ENCODE results near the gene DARS2. TPM values are rescaled to one million over a fixed set of nuclear protein-coding genes. Genes with fewer than 3 reads are reported as not detected.
A peak's percentile ranks its signal among the peaks of the same experiment; 100 is the strongest.

DARS2 gene
- total and polyA plus RNA-seq, 3 donors from 2014 or later: 12.7 to 21.4 (median 16.8) TPM

DNA sequence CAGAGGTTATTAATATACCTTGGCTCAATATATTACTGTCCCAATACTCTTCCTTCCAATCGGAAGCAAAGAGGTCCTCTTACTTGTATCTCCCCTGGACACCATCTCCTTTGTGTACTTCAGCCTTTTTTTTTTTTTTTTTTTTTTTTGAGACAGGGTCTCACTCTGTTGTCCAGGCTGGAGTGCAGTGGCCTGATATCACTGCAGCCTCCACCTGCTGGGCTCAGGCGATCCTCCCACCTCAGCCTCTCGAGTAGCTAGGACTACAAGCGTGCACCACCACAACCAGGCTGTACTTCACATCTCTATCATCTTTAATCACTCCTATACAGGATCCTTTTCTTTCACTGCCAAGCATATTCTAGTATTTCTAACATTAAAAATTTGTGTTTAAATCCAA, 2.8 kb upstream of the DARS2 start:
- intact Hi-C loops (cut with DNase I; ENCODE audit: low total_unique reads): loop anchor here (10.0 kb wide), 1 partner anchor 397 kb away; no protein-coding TSS in a partner anchor
- Histone ChIP-seq H3K4me1 (peaks cover 4% of the 10 kb centered on the region), H3K9me3 (no peaks in the 10 kb centered on the region), H3K27ac (no peak overlapping the region), H3K4me3 (no peak overlapping the region), H3K27me3 (no peaks in the 10 kb centered on the region), H3K36me3 (ENCODE audit: low read depth, missing control alignments) (no peaks in the 10 kb centered on the region)
- no peak for DNase-seq
- TF ChIP-seq POLR2A (IDR thresholded peaks at IDR 0.05): no peak
- TF ChIP-seq, protein P1, sequence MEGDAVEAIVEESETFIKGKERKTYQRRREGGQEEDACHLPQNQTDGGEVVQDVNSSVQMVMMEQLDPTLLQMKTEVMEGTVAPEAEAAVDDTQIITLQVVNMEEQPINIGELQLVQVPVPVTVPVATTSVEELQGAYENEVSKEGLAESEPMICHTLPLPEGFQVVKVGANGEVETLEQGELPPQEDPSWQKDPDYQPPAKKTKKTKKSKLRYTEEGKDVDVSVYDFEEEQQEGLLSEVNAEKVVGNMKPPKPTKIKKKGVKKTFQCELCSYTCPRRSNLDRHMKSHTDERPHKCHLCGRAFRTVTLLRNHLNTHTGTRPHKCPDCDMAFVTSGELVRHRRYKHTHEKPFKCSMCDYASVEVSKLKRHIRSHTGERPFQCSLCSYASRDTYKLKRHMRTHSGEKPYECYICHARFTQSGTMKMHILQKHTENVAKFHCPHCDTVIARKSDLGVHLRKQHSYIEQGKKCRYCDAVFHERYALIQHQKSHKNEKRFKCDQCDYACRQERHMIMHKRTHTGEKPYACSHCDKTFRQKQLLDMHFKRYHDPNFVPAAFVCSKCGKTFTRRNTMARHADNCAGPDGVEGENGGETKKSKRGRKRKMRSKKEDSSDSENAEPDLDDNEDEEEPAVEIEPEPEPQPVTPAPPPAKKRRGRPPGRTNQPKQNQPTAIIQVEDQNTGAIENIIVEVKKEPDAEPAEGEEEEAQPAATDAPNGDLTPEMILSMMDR (IDR thresholded peaks at IDR 0.05): no peak
- whole genome bisulfite sequencing, 2 donors: 91 to 93% methylated on average over 4 of the region's 4 CpGs

GRCh38 chr1:173823781-173824314, 625 bp upstream of the DARS2 start:
- Histone ChIP-seq H3K27me3 (no peaks in the 10 kb centered on the region), H3K4me1 (peaks cover 4% of the 10 kb centered on the region), H3K36me3 (ENCODE audit: low read depth, missing control alignments) (no peaks in the 10 kb centered on the region), H3K9me3 (no peaks in the 10 kb centered on the region), H3K4me3 (peak overlapping the region; percentile 68 to 78), H3K27ac (peak overlapping the region; percentile 85 to 94)
- no peak for DNase-seq
- intact Hi-C loops (cut with DNase I; ENCODE audit: low total_unique reads): loop anchor here (10.0 kb wide), 1 partner anchor 399 kb away; no protein-coding TSS in a partner anchor
- TF ChIP-seq, protein P1 (IDR thresholded peaks at IDR 0.05): no peak
- no peak for TF ChIP-seq POLR2A (IDR thresholded peaks at IDR 0.05)
- 1% methylated on average over 22 to 25 of the region's 25 CpGs for WGBS, 2 donors

DNA sequence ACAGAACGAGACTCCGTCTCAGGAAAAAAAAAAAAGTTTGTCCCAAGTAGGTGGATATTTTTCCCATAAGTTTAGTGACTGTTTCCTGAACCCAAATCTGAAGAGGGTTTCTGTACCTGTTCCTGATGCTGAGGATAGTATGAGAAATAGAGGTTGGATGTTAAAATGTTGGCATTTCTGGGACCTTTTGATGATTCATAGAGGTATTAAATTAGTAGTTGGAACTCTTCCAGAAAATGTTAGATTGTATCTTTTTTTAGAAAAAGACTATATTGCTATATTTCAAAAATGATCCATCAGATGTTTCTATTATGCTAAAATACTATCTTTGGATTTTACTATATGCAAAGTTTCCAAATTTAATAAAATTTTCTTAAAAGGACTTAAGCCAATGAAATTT, 3.1 kb downstream of the DARS2 start:
- DNase-seq: no peak
- Histone ChIP-seq H3K9me3 (no peaks in the 10 kb centered on the region), H3K4me3 (no peak overlapping the region), H3K4me1 (peaks cover 4% of the 10 kb centered on the region), H3K27me3 (no peaks in the 10 kb centered on the region), H3K27ac (no peak overlapping the region), H3K36me3 (ENCODE audit: low read depth, missing control alignments) (no peaks in the 10 kb centered on the region)
- intact Hi-C loops (cut with DNase I; ENCODE audit: low total_unique reads): loop anchor here (10.0 kb wide), 1 partner anchor 403 kb away; no protein-coding TSS in a partner anchor
- 96 to 100% methylated on average over 2 of the region's 2 CpGs for WGBS, 2 donors
- TF ChIP-seq, protein P1 (IDR thresholded peaks at IDR 0.05): no peak
- no peak for TF ChIP-seq POLR2A (IDR thresholded peaks at IDR 0.05)

DNA sequence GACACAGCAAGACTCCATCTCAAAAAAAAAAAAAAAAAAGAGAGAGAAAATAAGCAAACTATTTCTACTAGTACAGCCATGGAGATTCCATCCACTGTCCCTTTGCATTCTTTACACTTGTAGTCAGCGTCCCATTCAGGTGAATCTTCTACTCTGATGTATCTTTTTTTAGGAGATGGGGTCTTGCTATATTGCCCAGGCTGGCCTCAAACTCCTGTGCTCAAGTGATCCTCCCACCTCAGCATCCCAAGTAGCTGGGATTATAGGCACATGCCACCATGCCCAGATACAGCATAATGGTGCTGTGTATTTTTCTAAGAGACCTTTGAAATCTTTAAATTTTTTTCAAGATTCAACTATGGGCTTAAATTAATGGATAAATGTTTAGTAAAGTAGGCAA, 8.3 kb downstream of the DARS2 start:
- WGBS, 2 donors: 96 to 100% methylated on average over 1 of the region's 1 CpG
- Histone ChIP-seq H3K36me3 (ENCODE audit: low read depth, missing control alignments) (no peaks in the 10 kb centered on the region), H3K4me3 (no peak overlapping the region), H3K9me3 (no peaks in the 10 kb centered on the region), H3K27ac (no peak overlapping the region), H3K4me1 (no peaks in the 10 kb centered on the region), H3K27me3 (no peaks in the 10 kb centered on the region)
- intact Hi-C loops (cut with DNase I; ENCODE audit: low total_unique reads): no loop called here
- no peak for DNase-seq
- TF ChIP-seq, protein P1 (IDR thresholded peaks at IDR 0.05): no peak
- TF ChIP-seq POLR2A (IDR thresholded peaks at IDR 0.05): no peak

DNA sequence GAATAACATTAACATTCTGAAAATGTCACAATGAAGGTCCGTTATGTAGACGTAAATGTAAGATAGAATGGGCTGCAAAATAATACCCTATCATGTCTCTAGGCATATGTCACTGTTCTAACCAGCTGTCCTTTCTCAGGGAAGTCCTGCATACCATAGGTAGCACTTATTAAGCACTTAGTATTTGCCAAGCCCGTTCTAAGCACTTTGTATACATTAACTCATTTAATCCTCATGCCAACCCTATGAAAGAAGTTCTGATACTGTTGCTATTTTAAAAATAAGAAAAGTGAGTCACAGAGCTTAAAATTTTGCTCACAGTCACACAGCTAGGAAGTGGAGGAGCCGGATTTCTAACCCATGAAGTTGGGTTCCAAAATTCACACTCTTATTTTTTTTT, 27.6 kb downstream of the DARS2 start:
- Histone ChIP-seq H3K36me3 (ENCODE audit: low read depth, missing control alignments) (no peaks in the 10 kb centered on the region), H3K9me3 (no peaks in the 10 kb centered on the region), H3K4me3 (no peak overlapping the region), H3K4me1 (no peaks in the 10 kb centered on the region), H3K27ac (no peak overlapping the region), H3K27me3 (no peaks in the 10 kb centered on the region)
- no peak for DNase-seq
- WGBS, 2 donors: 87 to 94% methylated on average over 4 of the region's 4 CpGs
- intact Hi-C loops (cut with DNase I; ENCODE audit: low total_unique reads): no loop called here
- TF ChIP-seq, protein P1 (IDR thresholded peaks at IDR 0.05): no peak

All from testis (tissue), 3 donors.